HepG2 (cell line): ENCODE measurements around the gene GDE1. TPM values are rescaled to one million over a fixed set of nuclear protein-coding genes. Genes with fewer than 3 reads are reported as not detected.

Experiments used
- CERS6 ChIP-seq: sonication (generic); formaldehyde crosslinking; IDR thresholded peaks from 2 replicates; pipeline ENCODE4 v1.5.0; 2020; ENCODE audit warnings: missing genetic modification reagents
- CREB3 ChIP-seq: sonication (generic); formaldehyde crosslinking; IDR thresholded peaks from 2 replicates; pipeline ENCODE4 v1.5.0; 2020; ENCODE audit warnings: missing genetic modification reagents
- HNRNPK ChIP-seq: fragments of 200-400 bp; formaldehyde crosslinking; IDR thresholded peaks from 2 replicates; pipeline ENCODE4 v1.6.1; 2018; ENCODE audit warnings: low read length, low read depth, moderate library complexity, mild to moderate bottlenecking; ENCODE audit not compliant: poor library complexity, severe bottlenecking
- PCBP2 ChIP-seq: fragments of 200-400 bp; formaldehyde crosslinking; optimal IDR thresholded peaks from 2 replicates; pipeline ENCODE3; 2018; ENCODE audit warnings: low read length, low read depth; ENCODE audit not compliant: poor library complexity, severe bottlenecking
- SMYD3 ChIP-seq: sonication (generic); formaldehyde crosslinking; IDR thresholded peaks from 2 replicates; pipeline ENCODE4 v1.8.1; 2023; ENCODE audit warnings: mild to moderate bottlenecking, missing genetic modification reagents
- SRSF1 ChIP-seq: fragments of 200-400 bp; formaldehyde crosslinking; optimal IDR thresholded peaks from 2 replicates; pipeline ENCODE3; 2017; ENCODE audit warnings: mild to moderate bottlenecking, low read depth, low read length, moderate library complexity
- SRY ChIP-seq: sonication (generic); formaldehyde crosslinking; IDR thresholded peaks from 2 replicates; pipeline ENCODE4 v1.8.0; 2022; ENCODE audit warnings: mild to moderate bottlenecking, missing genetic modification reagents
- ZBTB25 ChIP-seq: IDR thresholded peaks from 2 replicates; pipeline ENCODE4 v1.6.1; 2018; ENCODE audit warnings: missing genetic modification reagents
- ZNF207 ChIP-seq: fragments of 450-650 bp; IDR thresholded peaks from 2 replicates; pipeline ENCODE4 v1.6.1; 2016; ENCODE audit warnings: antibody characterized with exemption, borderline replicate concordance
- ZNF30 ChIP-seq: sonication (generic); formaldehyde crosslinking; IDR thresholded peaks from 2 replicates; pipeline ENCODE4 v1.5.0; 2020; ENCODE audit warnings: mild to moderate bottlenecking, missing genetic modification reagents
- ZNF646 ChIP-seq: sonication (generic); formaldehyde crosslinking; IDR thresholded peaks from 2 replicates; pipeline ENCODE4 v1.9.0; 2021; ENCODE audit warnings: mild to moderate bottlenecking, missing genetic modification reagents
- polyA plus RNA-seq, 8 experiments: library from polyadenylated mRNA; depleted of rRNA in 3 of 8; stranded (reverse) in 7 of 8; unstranded in 1 of 8; fragments of >200 nt; fragmentation: Illumina TruSeq in 4 of 8; extraction: Trizol in 4 of 8; gene quantifications; 2 replicates each; pipeline versions ENCODE4 v1.2.1 to v1.2.3, GENCODE V29; 2011 to 2016; ENCODE audit warnings: low read depth in 4 of 8, missing spikeins in 1 of 8, mixed read lengths in 1 of 8; ENCODE audit not compliant: insufficient read depth in 1 of 8
- total RNA-seq, 5 experiments: library from RNA; depleted of rRNA; stranded (reverse); fragments of >200 nt; fragmentation: Illumina TruSeq; extraction: Trizol; gene quantifications; 2 replicates each; pipeline ENCODE4 v1.2.3, GENCODE V29; 2016; ENCODE audit warnings: low read depth in 1 of 5
- TF ChIP-seq, protein P1 (sequence below): sonication (generic); formaldehyde crosslinking; IDR thresholded peaks from 2 replicates; pipeline ENCODE4 v1.4.0; 2020; ENCODE audit warnings: missing genetic modification reagents
- TF ChIP-seq, protein P2 (sequence below): sonication (generic); formaldehyde crosslinking; IDR thresholded peaks from 2 replicates; pipeline ENCODE4 v1.5.0; 2020; ENCODE audit warnings: mild to moderate bottlenecking, missing genetic modification reagents, borderline replicate concordance

The GDE1 gene
- total and polyA plus RNA-seq, 2 of the 13 experiments (the other 11 are each of a cell fraction or from before 2014, with no cell fraction given): 35.9 to 59.0 TPM

- TF ChIP-seq PCBP2 (no peak), CERS6 (CRISPR knock-in tag) (no peak), CREB3 (no peak), ZNF646 (CRISPR knock-in tag) (no peak), ZNF30 (CRISPR knock-in tag) (no peak), SRSF1 (no peak), SRY (CRISPR knock-in tag) (no peak), ZBTB25 (CRISPR knock-in tag) (no peak), ZNF207 (no peak), SMYD3 (no peak), HNRNPK (no peak)
- TF ChIP-seq, protein P1, sequence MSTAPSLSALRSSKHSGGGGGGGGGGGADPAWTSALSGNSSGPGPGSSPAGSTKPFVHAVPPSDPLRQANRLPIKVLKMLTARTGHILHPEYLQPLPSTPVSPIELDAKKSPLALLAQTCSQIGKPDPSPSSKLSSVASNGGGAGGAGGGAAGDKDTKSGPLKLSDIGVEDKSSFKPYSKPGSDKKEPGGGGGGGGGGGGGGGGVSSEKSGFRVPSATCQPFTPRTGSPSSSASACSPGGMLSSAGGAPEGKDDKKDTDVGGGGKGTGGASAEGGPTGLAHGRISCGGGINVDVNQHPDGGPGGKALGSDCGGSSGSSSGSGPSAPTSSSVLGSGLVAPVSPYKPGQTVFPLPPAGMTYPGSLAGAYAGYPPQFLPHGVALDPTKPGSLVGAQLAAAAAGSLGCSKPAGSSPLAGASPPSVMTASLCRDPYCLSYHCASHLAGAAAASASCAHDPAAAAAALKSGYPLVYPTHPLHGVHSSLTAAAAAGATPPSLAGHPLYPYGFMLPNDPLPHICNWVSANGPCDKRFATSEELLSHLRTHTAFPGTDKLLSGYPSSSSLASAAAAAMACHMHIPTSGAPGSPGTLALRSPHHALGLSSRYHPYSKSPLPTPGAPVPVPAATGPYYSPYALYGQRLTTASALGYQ (CRISPR knock-in tag): peak; percentile 33; the same call in 1 of the 2 replicates
- TF ChIP-seq, protein P2, sequence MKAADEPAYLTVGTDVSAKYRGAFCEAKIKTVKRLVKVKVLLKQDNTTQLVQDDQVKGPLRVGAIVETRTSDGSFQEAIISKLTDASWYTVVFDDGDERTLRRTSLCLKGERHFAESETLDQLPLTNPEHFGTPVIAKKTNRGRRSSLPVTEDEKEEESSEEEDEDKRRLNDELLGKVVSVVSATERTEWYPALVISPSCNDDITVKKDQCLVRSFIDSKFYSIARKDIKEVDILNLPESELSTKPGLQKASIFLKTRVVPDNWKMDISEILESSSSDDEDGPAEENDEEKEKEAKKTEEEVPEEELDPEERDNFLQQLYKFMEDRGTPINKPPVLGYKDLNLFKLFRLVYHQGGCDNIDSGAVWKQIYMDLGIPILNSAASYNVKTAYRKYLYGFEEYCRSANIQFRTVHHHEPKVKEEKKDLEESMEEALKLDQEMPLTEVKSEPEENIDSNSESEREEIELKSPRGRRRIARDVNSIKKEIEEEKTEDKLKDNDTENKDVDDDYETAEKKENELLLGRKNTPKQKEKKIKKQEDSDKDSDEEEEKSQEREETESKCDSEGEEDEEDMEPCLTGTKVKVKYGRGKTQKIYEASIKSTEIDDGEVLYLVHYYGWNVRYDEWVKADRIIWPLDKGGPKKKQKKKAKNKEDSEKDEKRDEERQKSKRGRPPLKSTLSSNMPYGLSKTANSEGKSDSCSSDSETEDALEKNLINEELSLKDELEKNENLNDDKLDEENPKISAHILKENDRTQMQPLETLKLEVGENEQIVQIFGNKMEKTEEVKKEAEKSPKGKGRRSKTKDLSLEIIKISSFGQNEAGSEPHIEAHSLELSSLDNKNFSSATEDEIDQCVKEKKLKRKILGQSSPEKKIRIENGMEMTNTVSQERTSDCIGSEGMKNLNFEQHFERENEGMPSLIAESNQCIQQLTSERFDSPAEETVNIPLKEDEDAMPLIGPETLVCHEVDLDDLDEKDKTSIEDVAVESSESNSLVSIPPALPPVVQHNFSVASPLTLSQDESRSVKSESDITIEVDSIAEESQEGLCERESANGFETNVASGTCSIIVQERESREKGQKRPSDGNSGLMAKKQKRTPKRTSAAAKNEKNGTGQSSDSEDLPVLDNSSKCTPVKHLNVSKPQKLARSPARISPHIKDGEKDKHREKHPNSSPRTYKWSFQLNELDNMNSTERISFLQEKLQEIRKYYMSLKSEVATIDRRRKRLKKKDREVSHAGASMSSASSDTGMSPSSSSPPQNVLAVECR (CRISPR knock-in tag): peak; percentile 41; the same call in 1 of the 2 replicates
These were observed 42.6 kb downstream of the GDE1 start (continued) for GRCh38 chr16:19479302-19479721.
